Upper lobe of right lung (tissue), 1 donor: Measurements from ENCODE around the gene SLC32A1. TPM values are rescaled to one million over a fixed set of nuclear protein-coding genes. Genes with fewer than 3 reads are reported as not detected.

Experiments used
- ATAC-seq: fragments of 200-7000 bp; cut with Tn5 transposase; one replicate; pipeline ENCODE4 v1.9.1; 2020; ENCODE audit warnings: mild to moderate bottlenecking, moderate library complexity
- DNase-seq: peaks from one replicate; pipeline ENCODE4 v3.0.0-alpha.2; 2020
- H3K27ac ChIP-seq: fragments of 200-600 bp; one replicate; pipeline ENCODE4 v1.8.0; 2022
- H3K27me3 ChIP-seq: fragments of 200-600 bp; one replicate; pipeline ENCODE4 v1.8.0; 2022; ENCODE audit warnings: mild to moderate bottlenecking
- H3K36me3 ChIP-seq: fragments of 200-600 bp; one replicate; pipeline ENCODE4 v1.8.0; 2022
- H3K4me1 ChIP-seq: fragments of 200-600 bp; one replicate; pipeline ENCODE4 v1.8.0; 2022
- H3K4me3 ChIP-seq: fragments of 200-600 bp; one replicate; pipeline ENCODE4 v1.8.0; 2022; ENCODE audit warnings: mild to moderate bottlenecking
- H3K9me3 ChIP-seq: fragments of 200-600 bp; one replicate; pipeline ENCODE4 v1.8.0; 2022
- CTCF ChIP-seq: fragments of 200-600 bp; IDR thresholded peaks from one replicate; pipeline ENCODE4 v1.8.0; 2022; ENCODE audit warnings: antibody characterized with exemption
- intact Hi-C: fragments of 100-400 bp; cut with DNase I; formaldehyde crosslinking; loops from one replicate; pipeline ENCODE4 v1.11.0; 2022
- total RNA-seq: library from RNA; stranded (reverse); fragmentation: NEBNext Ultra II Directional; extraction: Animal tissue kit (Norgen Biotek cat#: 25700); gene quantifications from one replicate; pipeline ENCODE4 v1.2.1, GENCODE V29; 2021
- donor health status: DM: no; HTN: yes; CAD: no; lungs with severe emphysema.

Gene SLC32A1
- total RNA-seq, 1 donor from 2014 or later: not detected

GRCh38 chr20:38766071-38766470, 41.8 kb downstream of the SLC32A1 start:
- no peaks in the 10 kb centered on the region for H3K27me3 ChIP-seq
- no peak for TF ChIP-seq CTCF
- DNase-seq (no peak), ATAC-seq (no peak)
- no peaks in the 10 kb centered on the region for H3K9me3 ChIP-seq
- H3K36me3 ChIP-seq: peaks cover 92% of the 10 kb centered on the region
- no peaks in the 10 kb centered on the region for H3K4me1 ChIP-seq
- H3K4me3 ChIP-seq: no peak overlapping the region
- no peak overlapping the region for H3K27ac ChIP-seq
- intact Hi-C loops: no loop called here

- ATAC-seq (no peak), DNase-seq (no peak)
- Histone ChIP-seq H3K27ac (no peak overlapping the region), H3K4me1 (no peaks in the 10 kb centered on the region), H3K4me3 (no peak overlapping the region), H3K9me3 (no peaks in the 10 kb centered on the region), H3K27me3 (no peaks in the 10 kb centered on the region), H3K36me3 (peaks cover 88% of the 10 kb centered on the region)
- intact Hi-C loops: no loop called here
- no peak for TF ChIP-seq CTCF
These were observed 45.4 kb downstream of the SLC32A1 start for GRCh38 chr20:38769376-38770295.

- DNase-seq: no peak
- Histone ChIP-seq H3K4me1 (no peaks in the 10 kb centered on the region), H3K9me3 (no peaks in the 10 kb centered on the region), H3K27me3 (no peaks in the 10 kb centered on the region), H3K27ac (no peak overlapping the region), H3K36me3 (peaks cover 90% of the 10 kb centered on the region), H3K4me3 (no peak overlapping the region)
- intact Hi-C loops: no loop called here
- no peak for ATAC-seq
- no peak for TF ChIP-seq CTCF
These were observed 46.3 kb downstream of the SLC32A1 start for GRCh38 chr20:38770546-38770945.

GRCh38 chr20:38770970-38771369, 46.7 kb downstream of the SLC32A1 start:
- no peaks in the 10 kb centered on the region for H3K9me3 ChIP-seq
- ATAC-seq: no peak
- DNase-seq: no peak
- no peak for TF ChIP-seq CTCF
- peaks cover 87% of the 10 kb centered on the region for H3K36me3 ChIP-seq
- intact Hi-C loops: no loop called here
- no peak overlapping the region for H3K27ac ChIP-seq
- no peaks in the 10 kb centered on the region for H3K27me3 ChIP-seq
- no peak overlapping the region for H3K4me3 ChIP-seq
- H3K4me1 ChIP-seq: no peaks in the 10 kb centered on the region

- no peaks in the 10 kb centered on the region for H3K4me1 ChIP-seq
- H3K36me3 ChIP-seq: peaks cover 86% of the 10 kb centered on the region
- H3K9me3 ChIP-seq: no peaks in the 10 kb centered on the region
- no peak overlapping the region for H3K27ac ChIP-seq
- no peaks in the 10 kb centered on the region for H3K27me3 ChIP-seq
- H3K4me3 ChIP-seq: no peak overlapping the region
- DNase-seq (no peak), ATAC-seq (no peak)
- intact Hi-C loops: no loop called here
- TF ChIP-seq CTCF: no peak
These were observed 47.3 kb downstream of the SLC32A1 start for GRCh38 chr20:38771621-38772020.
